HG03457 (cell line): Measurements from ENCODE around the gene ALOXE3.

Experiments used
- ATAC-seq: cut with Tn5 transposase; IDR thresholded peaks from one replicate; pipeline ENCODE4 v1.9.1; 2021; ENCODE audit warnings: moderate number of reproducible peaks; ENCODE audit not compliant: unreplicated experiment

ALOXE3 gene

DNA sequence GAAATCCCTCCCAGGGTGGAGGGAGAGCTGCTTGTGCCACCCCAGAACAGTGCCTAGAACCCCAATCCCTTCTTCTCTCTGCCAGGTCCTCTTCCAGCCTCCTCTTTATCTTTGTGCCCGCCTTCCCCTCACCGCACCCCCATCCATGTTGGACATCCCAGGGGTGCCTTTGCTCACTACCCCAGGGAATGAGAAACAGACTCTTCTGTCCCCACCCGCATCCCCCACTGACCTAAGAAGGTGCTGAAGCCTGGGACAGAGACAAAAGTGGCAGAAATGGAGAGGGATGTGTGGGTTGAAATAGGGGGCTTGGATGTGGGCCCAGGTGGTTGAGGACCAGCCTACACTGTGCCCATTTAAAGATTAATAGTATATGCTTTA is 62.5 kb downstream of the ALOXE3 start:
- ATAC-seq: no peak

DNA sequence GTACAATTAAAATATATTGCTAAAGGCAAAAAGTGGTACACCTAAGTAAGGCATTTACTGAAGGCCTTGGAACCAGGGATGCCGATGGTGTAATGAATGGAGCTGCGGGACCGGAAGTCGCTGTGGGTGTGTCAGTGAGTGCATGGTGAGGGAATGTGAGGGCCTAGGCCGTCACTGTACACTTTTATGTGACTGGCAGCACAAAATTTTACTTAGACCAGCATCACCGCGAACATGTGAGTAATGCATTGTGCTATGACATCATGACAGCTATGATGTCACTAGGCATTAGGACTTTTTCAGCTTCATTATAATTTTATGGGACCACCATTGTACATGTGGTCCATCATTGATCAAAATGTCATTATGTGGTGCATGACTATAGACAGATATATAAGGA is 64.7 kb downstream of the ALOXE3 start:
- no peak for ATAC-seq

DNA sequence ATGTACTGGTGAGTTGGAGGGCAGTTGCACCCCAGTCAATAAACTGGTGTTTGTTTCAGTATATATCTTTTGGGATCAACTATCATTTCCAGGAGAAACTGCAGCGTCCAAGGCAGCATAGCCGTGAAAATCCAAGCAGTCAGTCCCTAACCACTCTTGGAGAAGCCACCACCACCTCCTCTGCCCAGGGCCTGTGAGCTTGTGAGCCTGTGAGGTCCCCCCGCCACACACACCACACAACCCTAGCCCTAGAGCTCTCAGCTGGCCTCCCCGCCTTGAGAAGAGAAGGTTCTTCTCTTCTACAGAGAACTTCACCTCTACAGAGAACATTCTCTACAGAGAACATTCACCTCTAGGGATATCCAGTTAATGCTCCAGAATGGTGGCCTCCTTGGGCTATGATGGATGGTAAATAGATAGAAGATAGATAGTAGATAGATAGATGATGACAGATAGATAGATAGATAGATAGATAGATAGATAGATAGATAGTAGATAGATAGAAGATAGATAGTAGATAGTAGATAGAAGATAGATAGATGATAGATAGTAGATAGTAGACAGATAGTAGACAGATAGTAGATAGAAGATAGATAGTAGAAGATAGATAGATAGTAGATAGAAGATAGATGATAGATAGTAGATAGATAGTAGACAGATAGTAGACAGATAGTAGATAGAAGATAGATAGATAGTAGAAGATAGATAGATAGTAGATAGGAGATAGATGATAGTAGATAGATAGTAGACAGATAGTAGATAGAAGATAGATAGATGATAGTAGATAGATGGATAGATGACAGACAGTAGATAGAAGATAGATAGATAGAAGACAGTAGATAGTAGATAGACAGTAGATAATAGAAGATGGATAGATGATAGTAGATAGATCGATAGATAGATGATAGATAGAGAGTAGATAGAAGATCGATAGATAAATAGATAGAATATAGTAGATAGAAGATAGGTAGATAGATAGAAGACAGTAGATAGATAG is 65.8 kb downstream of the ALOXE3 start:
- no peak for ATAC-seq

DNA sequence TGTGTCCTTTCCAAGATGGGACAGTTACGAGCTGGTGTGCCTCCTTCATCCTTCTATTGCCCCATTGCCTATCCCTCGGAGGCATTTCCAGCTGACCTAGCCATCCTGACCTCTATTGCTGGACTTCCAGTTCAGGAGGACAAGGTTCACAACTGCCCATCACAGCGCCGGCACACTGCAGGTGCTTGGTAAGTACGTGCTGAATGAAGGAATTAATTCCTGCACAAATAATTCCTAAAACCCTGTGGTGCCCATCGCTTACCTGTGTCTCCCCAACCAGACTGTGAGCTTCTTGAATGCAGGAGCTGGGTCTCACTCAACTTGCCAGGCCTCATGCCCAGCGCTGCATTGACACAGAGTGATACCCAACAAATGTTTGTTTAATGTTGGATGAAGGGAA is 66.5 kb downstream of the ALOXE3 start:
- ATAC-seq: no peak

DNA sequence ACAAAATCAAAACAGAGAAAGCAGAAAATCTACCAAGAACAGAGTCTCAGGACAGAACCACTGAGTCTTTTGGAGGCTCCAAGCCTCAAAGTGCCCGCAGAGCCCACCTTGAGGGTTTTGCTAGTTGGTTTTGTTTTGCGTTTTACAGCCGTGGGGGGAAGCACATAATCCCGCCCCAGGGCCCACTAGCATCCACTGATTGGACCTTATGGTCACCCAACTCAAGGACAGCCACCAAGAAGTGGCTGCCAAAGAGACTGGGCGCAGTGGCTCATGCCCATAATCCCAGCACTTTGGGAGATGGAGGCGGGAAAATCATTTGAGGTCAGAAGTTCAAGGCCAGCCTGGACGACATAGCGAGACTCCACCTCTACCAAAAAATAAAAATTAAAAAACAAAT is 69.6 kb downstream of the ALOXE3 start:
- no peak for ATAC-seq

DNA sequence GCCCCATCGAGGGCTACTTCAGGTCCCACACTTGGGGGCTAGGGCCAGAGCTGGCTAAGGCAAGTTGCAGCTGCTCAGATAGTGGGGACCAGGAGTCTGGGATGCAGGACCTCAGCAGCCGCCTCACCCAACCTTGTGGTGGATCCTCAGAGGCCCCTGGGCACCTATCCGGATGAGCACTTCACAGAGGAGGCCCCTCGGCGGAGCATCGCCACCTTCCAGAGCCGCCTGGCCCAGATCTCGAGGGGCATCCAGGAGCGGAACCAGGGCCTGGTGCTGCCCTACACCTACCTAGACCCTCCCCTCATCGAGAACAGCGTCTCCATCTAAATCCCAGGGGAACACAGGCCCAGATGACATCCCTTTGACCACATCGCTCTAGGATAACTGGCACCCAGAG is 70.1 kb downstream of the ALOXE3 start:
- no peak for ATAC-seq

DNA sequence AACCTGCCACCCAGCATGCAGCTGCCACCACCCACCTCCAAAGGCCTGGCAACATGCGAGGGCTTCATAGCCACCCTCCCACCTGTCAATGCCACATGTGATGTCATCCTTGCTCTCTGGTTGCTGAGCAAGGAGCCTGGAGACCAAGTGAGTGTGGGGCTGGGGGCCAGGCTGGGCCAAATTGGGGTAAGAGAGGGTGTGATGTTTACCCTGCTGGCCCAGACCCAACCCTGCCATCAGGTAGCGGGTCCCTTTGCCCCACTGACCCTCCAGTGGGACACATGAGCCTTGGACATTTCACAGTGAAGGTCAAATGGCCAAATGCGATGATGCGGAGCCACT is 70.6 kb downstream of the ALOXE3 start:
- no peak for ATAC-seq

DNA sequence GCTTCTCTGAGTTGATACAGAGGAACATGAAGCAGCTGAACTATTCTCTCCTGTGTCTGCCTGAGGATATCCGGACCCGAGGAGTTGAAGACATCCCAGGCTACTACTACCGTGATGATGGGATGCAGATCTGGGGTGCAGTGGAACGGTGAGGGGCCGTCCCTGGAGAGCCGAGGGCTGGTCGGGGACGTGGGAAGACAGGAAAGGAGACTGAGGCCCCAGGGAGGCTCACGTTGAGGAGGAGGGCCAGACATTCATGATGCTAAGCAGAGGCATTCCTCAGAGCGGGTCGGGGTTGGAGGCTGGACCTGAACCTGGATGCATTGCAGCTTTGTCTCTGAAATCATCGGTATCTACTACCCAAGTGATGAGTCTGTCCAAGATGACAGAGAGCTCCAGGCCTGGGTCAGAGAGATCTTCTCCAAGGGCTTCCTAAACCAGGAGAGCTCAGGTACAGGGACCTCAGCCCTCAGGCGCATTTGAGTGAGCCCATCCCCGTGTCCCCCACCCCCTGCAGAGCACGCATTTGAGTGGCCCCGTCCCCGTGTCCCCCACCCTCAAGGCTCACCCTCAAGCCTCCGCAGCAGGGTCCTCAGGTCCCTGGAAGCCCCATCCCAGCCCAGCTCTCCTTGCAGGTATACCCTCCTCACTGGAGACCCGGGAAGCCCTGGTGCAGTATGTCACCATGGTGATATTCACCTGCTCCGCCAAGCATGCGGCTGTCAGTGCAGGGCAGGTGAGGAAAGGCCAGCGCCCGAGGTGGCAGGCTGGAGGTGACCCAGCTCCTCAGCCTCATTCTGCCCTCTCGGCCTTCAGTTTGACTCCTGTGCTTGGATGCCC is 71.2 kb downstream of the ALOXE3 start:
- no peak for ATAC-seq

DNA sequence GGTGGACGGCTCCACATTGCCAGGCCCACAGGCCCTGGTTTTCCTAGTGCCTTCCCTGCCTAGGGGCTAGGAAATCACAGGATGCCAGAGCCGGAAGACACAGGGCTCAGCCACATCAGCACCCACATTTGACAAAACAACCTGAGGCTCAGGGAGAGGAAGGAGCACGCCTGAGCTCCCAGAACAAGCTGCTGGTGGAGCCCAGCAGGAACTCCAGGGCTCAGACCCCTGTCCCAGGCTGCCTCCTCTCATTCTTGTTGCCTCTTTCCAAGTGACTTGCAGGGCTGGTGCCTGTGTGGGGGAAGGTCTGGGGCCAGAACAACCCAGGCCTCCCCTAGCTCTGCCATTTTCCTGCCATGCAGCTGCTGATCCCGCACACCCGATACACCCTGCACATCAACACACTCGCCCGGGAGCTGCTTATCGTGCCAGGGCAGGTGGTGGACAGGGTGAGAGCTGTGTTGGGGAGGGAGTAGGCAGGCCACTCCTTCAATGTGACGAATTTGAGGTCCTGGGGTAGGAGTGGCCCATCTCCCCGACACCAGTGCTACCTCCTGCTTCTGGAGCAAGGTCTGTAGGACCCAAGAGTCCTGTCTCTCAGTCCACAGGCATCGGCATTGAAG is 71.9 kb downstream of the ALOXE3 start:
- no peak for ATAC-seq
